GM18526 (cell line): ENCODE measurements around the gene TNNT3.

Source experiments
- POLR2A ChIP-seq: IDR thresholded peaks from 3 replicates; pipeline ENCODE4 v1.6.1; 2011; ENCODE audit not compliant: insufficient read length; ENCODE audit errors: extremely low read depth

TNNT3 gene

DNA sequence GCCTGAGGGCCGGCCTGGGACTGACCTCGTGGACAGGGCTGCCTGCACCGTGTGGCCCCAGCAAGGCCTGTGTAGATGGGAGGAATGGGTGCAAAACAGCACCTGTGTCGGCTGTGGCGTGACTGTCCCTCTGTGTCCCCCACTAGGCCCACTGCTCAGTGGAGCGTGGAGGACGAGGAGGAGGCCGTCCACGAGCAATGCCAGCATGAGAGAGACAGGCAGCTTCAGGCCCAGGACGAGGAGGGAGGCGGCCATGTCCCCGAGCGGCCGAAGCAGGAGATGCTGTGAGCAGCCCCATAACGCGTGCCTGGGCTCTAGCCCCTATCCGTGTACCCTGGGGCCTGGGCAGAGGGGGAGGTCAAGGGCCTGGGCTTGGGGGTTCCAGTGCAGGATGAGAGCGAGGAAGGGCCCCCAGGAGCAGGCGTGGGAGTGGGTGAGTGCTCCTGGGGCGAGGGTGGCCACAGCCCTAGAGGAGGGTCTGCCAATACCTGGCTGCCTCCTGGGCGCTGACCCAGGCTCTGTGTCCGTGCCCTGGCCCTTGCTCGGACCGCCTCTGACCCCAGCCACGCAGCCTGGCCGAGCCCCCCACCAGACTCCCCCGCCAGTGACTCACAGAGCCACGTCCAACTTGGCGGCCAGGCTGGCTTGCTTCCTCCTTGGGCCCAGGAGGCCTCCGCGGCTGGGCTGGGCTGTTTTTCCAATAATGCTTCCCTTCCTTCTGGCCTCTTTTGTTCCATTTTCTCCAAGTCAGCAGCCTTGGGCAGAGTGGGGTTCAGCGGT, 39.4 kb upstream of the TNNT3 start:
- no peak for TF ChIP-seq POLR2A

- TF ChIP-seq POLR2A: no peak
Observed at GRCh38 chr11:1880746-1881441, 38.6 kb upstream of the TNNT3 start.

- TF ChIP-seq POLR2A: no peak
Observed at GRCh38 chr11:1881442-1882264, 37.9 kb upstream of the TNNT3 start.

DNA sequence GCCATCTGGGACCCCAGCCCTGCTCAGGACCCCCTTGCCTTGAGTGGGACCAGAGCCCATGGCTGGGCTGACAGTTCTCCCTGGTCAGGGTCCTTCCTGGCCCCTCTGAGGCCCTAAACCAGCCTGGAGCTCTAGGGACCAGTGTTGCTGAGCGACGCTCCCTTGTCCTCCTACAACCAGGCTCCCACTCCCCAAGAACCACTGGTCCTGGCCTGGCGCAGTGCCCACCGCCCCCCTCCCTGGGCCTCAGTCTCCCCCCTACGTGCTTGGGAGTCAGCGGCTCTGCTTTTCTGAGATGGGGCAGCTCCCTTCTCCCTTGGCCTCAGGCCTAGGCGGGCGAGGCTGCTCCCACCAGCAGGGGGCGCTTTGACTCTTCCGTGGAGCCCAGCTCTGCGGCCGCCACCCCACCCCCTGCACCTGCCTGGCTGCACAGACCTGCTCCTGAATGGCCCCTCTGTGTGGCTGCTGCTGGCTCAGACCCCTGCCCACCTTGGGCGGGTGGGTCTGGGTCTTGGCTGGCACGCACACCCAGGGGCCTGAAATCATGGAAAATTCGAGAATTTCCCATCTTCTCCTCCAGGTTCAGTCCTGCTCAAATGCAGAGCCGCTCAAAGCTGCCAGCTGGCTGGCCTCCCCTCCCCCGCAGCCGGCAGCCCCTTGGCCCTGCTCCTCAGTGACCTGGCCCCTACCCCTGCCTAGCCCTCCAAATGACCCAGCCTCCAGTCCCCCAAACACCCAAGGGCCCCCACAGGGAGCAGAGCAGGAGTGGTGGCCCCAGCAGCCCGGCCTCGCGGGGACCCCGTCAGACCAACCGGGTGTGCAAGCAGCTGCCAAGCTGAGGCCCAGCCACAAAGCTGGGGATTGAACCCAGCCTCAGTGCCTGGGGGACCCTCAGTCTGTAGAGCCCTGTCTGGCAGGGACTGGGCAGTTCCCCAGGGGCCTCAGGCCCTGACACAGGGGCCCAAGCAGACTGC, 37.0 kb upstream of the TNNT3 start:
- TF ChIP-seq POLR2A: no peak

DNA sequence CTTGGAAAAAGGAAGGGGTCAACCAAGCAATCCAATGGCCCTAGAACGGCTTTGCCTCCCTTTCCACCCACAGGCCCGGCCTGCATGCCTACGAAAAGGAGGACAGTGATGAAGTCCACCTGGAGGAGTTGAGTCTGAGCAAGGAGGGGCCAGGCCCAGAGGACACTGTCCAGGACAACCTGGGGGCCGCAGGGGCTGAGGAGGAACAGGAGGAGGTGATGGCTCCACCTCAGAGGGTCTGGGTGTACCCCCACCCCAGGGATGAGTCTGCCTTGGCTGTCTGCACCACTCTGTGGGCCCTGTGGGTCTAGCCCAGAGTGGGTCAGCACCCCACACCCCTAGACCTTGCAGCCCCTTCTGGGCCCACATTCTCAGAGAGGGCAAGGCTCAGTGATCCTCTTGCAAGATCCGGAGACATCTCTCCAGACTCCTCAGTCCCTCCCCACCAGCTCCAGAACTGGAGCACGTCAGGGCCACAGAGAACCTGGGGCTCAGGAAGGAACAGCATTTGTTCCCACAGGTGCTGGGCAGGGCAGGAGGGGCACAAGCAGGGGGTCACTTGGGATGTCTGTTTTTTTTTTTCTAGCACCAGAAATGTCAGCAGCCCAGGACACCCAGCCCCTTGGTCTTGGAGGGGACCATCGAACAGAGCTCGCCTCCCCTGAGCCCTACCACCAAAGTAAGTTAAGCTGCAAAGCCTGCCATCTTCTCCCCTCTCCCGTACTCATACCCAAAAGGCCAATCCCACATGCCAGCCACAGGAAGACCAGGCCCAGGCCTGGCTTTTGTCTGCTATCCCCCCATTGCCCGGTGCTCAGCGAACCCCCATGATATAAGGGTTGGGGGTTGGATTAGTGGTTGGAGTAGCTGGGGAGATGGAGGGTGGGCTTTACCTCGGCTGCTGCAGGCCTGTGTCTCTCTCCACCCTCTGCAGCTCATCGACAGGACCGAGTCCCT, 35.9 kb upstream of the TNNT3 start:
- no peak for TF ChIP-seq POLR2A

GRCh38 chr11:1884303-1884700, 35.2 kb upstream of the TNNT3 start:
- TF ChIP-seq POLR2A: no peak

DNA sequence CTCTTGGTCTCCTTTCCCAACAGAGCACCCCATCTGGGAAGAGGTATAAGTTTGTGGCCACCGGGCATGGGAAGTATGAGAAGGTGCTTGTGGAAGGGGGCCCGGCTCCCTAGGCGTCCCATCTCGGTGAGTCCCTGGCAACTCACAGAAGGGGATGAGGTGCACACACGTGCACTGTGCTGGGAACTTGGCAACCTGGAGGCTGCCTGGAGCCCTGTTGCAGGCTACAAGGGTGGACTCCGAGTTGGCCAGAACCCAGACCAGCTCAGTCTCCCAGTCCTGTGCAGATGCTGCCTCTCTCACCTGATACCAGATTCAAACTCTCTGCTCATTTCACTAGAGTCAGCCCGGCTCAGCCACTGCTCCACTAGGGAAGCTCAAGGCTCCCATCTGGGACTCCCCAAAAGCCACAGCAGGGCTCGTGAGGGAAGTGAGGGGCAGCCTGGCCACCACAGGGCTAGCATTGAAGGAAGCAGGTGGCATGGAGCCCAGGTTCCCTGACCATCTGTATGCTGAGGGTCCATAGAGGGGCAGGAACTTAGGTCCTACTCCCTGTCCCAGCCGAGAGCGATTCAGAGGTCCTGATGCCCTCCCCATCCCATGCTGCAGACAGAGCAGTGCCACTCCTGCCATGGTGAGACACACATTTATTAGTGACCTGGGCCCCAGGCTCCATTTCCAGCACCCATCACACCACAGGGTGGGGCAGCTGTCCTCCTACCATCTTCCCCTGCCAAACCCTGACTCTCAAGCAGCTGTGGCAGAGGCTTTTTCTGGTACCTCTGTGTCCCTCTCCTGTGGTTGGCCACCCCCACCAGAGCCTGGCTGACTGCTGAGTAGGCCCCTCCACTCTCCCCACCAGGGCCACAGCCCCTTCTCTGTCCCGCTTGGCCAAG, 31.8 kb upstream of the TNNT3 start:
- TF ChIP-seq POLR2A: no peak

DNA sequence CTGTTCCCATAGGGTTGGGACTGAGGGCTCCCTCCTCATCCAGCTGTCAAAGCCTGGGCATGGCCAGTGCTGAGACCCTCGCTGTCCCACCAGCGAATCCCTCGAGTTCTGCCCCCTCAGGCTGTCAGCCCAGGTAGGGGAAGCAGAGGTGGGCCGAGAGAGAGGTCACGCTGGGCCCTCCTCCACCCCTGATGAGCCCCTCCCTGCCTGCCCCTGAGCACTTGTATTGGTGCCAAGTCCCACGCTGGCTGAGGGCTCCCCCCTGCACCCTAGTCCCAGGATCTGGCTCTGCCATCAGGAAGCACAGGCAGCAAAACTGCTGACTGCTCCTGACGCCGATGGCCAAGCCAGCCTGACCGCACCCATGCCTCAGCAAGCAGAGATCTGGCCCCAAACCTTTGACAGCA, 31.2 kb upstream of the TNNT3 start:
- no peak for TF ChIP-seq POLR2A

DNA sequence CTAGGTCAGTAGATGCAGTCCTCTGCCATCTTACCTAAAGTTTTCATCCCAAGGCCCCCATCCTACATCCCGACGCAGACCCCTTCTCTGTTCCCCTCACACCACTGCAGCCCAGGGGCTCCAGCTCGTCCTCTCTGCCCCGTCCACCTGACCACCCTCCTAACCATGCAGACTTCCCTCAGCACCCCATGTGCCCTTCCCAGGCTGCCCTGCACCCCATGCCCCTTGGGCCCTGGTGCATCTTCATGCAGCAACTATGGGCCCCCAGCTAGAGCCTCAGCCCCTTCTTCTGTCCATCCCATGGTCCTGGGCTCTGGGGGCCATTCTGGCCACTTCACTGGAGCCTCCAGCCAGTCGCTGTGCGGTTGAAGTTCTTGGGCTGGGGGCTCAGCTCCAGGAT, 30.7 kb upstream of the TNNT3 start:
- TF ChIP-seq POLR2A: no peak

- TF ChIP-seq POLR2A: no peak
Observed at GRCh38 chr11:1889224-1889930, 30.1 kb upstream of the TNNT3 start.

DNA sequence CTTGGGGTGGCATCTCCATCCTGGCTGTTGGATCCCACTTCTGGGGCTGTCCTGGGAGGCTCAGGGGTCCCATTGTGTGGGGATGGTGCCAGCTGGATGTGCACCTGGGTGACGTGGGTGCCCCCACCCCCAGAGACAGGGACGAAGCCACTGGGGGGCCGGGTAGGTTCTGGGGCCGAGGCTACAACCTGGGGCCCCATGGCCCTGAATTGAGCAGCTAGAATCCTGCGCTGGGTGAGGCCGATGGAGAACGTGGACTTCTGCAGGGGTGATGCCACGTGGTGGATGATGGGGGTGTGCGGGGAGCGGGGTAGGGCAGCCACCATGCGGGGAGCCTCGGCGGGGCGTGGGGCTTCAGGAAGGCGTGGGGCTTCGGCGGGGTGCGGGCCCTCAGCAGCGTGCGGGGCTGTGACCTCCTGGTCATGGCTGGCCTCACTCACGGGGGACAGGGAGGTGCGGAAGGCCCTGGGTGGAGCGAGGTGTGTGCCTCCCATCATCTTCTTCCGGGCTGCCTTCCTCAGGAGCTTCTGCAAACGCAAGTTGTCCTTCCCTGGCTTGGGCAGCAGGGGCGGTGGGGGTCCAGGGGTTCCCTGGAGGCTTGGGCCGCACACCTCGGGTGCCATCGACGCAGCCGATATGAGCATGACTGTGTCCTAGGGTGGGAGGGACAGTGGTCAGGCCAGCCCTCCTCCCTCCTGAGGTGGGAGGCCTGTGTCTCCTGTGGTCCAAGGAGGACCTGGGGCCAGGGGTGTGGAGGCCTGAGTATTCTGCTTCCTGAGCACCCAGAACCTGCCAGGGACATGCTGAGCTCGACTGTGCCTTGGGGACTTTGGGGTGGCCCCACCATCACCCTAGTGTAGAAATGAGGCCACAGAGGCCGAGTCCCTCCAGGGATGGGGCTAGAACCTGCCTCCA, 29.3 kb upstream of the TNNT3 start:
- TF ChIP-seq POLR2A: no peak
